Brain microvascular endothelial cell (primary cell): ENCODE data around the gene MYOM3.

Experiments used
- DNase-seq: peaks from one replicate; pipeline ENCODE4 v3.0.0-alpha.2; 2020
- H3K27ac ChIP-seq: fragments of 250-450 bp; sonication (Bioruptor Pico); 2 replicates; pipeline ENCODE4 v1.5.1; 2020; ENCODE audit warnings: mild to moderate bottlenecking, moderate library complexity
- H3K27me3 ChIP-seq: fragments of 250-450 bp; sonication (Bioruptor Pico); replicated peaks from 2 replicates; pipeline ENCODE4 v1.5.1; 2020; ENCODE audit warnings: mild to moderate bottlenecking
- H3K36me3 ChIP-seq: fragments of 250-450 bp; sonication (Bioruptor Pico); replicated peaks from 2 replicates; pipeline ENCODE4 v1.5.1; 2020; ENCODE audit warnings: mild to moderate bottlenecking
- H3K4me3 ChIP-seq: 2 replicates; pipeline ENCODE4 v1.5.1; 2011; ENCODE audit warnings: low read depth, mild to moderate bottlenecking, control low read depth, low read length, moderate library complexity
- in situ Hi-C: cut with HindIII; loops from 2 replicates; pipeline ENCODE4 v1.10.0; 2017; ENCODE audit warnings: low sequenced_read_pairs, low pct_ligation_motif_present
- TF ChIP-seq, protein P1 (sequence below): IDR thresholded peaks from 2 replicates; pipeline ENCODE4 v1.5.1; 2011; ENCODE audit warnings: low read depth, mild to moderate bottlenecking, moderate library complexity, low read length, control low read depth, inconsistent platforms; ENCODE audit errors: missing control alignments

The MYOM3 gene

GRCh38 chr1:24089027-24089742 is 22.8 kb downstream of the MYOM3 start:
- no peaks in the 10 kb centered on the region for H3K36me3 ChIP-seq
- DNase-seq: no peak
- no peaks in the 10 kb centered on the region for H3K27me3 ChIP-seq
- H3K4me3 ChIP-seq: no peak overlapping the region
- in situ Hi-C loops: no loop called here
- H3K27ac ChIP-seq: no peak overlapping the region
- TF ChIP-seq, protein P1, sequence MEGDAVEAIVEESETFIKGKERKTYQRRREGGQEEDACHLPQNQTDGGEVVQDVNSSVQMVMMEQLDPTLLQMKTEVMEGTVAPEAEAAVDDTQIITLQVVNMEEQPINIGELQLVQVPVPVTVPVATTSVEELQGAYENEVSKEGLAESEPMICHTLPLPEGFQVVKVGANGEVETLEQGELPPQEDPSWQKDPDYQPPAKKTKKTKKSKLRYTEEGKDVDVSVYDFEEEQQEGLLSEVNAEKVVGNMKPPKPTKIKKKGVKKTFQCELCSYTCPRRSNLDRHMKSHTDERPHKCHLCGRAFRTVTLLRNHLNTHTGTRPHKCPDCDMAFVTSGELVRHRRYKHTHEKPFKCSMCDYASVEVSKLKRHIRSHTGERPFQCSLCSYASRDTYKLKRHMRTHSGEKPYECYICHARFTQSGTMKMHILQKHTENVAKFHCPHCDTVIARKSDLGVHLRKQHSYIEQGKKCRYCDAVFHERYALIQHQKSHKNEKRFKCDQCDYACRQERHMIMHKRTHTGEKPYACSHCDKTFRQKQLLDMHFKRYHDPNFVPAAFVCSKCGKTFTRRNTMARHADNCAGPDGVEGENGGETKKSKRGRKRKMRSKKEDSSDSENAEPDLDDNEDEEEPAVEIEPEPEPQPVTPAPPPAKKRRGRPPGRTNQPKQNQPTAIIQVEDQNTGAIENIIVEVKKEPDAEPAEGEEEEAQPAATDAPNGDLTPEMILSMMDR: no peak

GRCh38 chr1:24086466-24086865 is 25.5 kb downstream of the MYOM3 start:
- no peaks in the 10 kb centered on the region for H3K27me3 ChIP-seq
- TF ChIP-seq, protein P1: no peak
- in situ Hi-C loops: no loop called here
- H3K36me3 ChIP-seq: no peaks in the 10 kb centered on the region
- H3K27ac ChIP-seq: no peak overlapping the region
- DNase-seq: no peak
- no peak overlapping the region for H3K4me3 ChIP-seq

- no peak for DNase-seq
- TF ChIP-seq, protein P1: no peak
- no peak overlapping the region for H3K27ac ChIP-seq
- no peak overlapping the region for H3K4me3 ChIP-seq
- H3K27me3 ChIP-seq: no peaks in the 10 kb centered on the region
- in situ Hi-C loops: no loop called here
- no peaks in the 10 kb centered on the region for H3K36me3 ChIP-seq
These were observed 26.4 kb downstream of the MYOM3 start for GRCh38 chr1:24085546-24085945.

DNA sequence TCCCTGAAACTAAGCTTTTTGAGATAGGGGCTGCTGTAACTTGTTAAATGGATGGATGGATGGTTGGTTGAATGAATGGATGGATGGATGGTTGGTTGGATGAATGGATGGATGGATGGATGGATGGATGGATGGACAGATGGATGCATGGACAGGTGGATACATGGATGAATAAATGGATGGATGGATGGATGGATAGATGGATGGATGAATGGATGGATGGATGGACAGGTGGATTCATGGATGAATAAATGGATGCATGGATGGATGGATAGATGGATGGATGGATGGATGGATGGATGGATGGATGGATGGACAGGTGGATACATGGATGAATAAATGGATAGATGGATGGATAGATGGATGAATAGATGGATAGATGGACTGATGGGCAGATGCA is 26.9 kb downstream of the MYOM3 start:
- DNase-seq: no peak
- in situ Hi-C loops: no loop called here
- Histone ChIP-seq H3K4me3 (no peak overlapping the region), H3K36me3 (no peaks in the 10 kb centered on the region), H3K27ac (no peak overlapping the region), H3K27me3 (no peaks in the 10 kb centered on the region)
- TF ChIP-seq, protein P1: no peak

DNA sequence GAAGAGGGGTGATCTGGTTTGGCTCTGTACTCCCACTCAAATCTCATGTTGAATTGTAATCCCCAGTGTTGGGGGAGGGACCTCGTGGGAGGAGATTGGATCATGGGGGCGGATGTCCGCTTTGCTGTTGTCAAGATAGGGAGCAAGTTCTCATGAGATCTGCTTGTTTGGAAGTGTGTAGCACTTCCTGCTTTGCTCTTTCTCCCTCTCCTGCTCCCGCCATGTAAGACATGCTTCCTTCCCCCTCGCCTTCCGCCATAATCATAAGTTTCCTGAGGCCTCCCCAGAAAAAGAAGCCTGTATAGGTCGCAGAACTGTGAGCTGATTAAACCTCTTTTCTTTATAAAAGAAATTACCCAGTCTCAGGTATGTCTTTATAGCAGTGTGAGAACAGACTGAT is 27.9 kb downstream of the MYOM3 start:
- Histone ChIP-seq H3K27ac (no peak overlapping the region), H3K4me3 (no peak overlapping the region), H3K27me3 (no peaks in the 10 kb centered on the region), H3K36me3 (no peaks in the 10 kb centered on the region)
- in situ Hi-C loops: no loop called here
- TF ChIP-seq, protein P1: no peak
- DNase-seq: no peak

- Histone ChIP-seq H3K27ac (no peak overlapping the region), H3K36me3 (no peaks in the 10 kb centered on the region), H3K27me3 (no peaks in the 10 kb centered on the region), H3K4me3 (no peak overlapping the region)
- TF ChIP-seq, protein P1: no peak
- no peak for DNase-seq
- in situ Hi-C loops: no loop called here
These were observed 29.6 kb downstream of the MYOM3 start for GRCh38 chr1:24082372-24082771.
